Activated T-cell treated with anti-CD3 and anti-CD28 coated beads for 48 hours (primary cell): Measurements from ENCODE around the gene MYB.
"Not testable (repeated sequence)": the region's sequence is repeated elsewhere in the genome, so short reads cannot be mapped to it uniquely, and the experiment has no call there.

Source experiments
- DNase-seq: peaks from one replicate; pipeline ENCODE4 v3.0.0-alpha.2; 2020; ENCODE audit warnings: low read depth

Gene MYB

DNA sequence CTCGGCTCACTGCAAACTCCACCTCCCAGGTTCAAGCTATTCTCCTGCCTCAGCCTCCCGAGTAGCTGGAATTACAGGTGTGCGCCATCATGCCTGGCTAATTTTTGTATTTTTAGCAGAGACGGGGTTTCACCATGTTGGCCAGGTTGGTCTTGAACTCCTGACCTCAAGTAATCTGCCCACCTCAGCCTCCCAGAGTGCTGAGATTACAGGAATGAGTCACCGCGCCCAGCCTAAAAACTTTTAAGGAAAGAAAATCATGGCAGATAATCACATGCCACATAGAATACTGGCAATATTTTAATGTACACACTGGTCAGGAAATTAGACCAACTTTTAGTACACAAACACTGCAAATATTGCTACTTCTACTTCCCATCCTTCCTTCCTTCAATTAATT lies 16.7 kb upstream of the MYB start:
- DNase-seq: not testable (repeated sequence)

- no peak for DNase-seq
Observed at GRCh38 chr6:135165031-135165430, 16.1 kb upstream of the MYB start.

GRCh38 chr6:135166515-135166914 lies 14.6 kb upstream of the MYB start:
- no peak for DNase-seq

GRCh38 chr6:135167617-135168016 lies 13.5 kb upstream of the MYB start:
- no peak for DNase-seq

- DNase-seq: no peak
Observed at GRCh38 chr6:135168766-135169165, 12.3 kb upstream of the MYB start.

DNA sequence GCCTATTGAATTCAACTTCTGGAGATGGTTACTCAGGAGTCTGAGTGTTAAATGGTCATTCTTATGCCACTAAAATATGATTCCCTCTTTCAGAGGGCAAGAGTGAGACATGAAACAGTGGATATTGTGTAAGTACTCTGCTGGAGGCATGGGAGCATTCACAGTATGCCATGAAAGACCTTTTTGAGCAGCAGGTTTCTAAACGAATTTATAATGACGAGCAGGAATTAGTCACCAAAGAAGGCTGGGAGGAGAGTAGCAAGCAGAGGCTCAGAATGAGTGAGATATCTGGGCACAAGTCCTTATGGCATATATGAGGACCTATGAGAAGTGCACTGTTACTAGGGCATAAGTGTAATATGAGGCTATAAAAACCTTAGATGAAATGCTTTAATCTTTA lies 10.9 kb upstream of the MYB start:
- no peak for DNase-seq

GRCh38 chr6:135170849-135171248 lies 10.3 kb upstream of the MYB start:
- DNase-seq: no peak

DNA sequence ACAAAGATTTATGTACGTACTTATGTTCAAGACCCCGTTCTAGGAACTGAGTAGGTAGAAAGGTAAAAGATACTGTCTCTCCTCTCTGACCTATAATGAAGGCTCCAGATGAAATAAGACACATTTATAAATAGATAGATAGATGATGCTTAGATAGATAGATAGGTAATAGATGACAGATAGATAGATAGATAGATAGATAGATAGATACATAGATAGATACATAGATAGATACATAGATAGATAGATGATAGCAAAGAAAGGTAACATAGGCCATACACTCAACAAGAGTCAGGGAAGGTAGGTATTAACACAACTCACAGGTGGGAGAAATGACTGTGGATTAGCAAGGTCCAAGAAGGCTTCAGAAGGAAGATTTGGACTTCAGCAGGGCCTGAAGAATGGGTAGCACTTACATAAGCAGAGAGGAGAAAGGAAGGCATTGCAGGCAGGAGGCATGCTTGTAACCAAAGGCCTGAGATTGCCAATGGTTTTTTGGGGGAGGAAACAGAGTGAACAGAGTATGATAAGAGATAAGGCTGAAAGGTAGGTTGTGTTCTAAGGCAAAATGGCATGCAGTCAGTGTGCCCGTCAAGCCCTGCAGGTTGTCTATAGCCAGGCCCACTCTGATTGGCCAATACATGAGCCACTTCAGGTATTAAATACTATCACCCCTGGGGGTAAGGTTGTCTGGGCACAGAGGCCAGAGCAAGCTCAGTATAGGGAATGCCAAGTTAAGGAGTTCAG lies 7.7 kb upstream of the MYB start:
- no peak for DNase-seq

DNA sequence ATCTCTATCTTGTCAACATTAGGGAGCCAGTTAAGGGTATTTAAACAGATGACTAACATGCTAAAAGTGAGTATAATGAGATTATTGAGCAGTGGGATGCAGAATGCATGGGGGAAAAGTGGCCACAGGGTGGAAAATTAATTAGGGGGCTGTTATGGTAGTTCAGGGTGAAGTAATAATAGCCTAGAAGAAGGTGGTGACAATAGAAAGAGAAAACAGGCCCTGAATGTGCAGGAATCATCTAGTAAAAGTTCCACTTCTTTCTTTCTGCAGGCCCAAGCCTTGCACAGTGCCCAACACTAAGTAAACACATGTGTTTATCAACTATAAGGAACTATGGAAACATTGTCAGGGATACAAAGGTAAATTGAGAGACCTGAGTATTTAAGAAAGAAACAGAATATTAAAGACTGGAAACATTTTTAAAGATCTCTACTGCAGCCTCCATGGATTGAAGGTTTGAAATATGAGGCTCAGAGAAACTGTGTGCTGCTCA lies 7.1 kb upstream of the MYB start:
- no peak for DNase-seq

- no peak for DNase-seq
Observed at GRCh38 chr6:135176058-135176457, 5.0 kb upstream of the MYB start.

DNA sequence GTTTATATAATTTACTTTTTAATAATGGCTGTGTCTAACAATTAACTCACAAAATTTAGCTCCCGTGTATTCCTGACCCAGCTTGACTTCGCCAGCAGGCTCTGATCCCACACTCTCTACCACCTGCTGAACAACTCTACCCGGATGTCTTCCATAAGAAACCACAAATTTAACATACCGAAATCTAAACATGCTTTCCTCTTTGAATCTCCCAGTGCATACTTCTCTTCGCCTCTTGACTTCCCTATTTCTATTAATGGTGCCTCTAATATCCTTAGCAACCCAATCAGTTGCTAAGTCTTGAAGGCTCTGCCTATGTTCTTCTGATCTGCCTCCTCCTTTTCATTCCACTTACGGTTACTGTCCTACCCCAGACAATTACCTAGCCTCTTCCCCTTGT lies 4.6 kb upstream of the MYB start:
- DNase-seq: no peak

DNA sequence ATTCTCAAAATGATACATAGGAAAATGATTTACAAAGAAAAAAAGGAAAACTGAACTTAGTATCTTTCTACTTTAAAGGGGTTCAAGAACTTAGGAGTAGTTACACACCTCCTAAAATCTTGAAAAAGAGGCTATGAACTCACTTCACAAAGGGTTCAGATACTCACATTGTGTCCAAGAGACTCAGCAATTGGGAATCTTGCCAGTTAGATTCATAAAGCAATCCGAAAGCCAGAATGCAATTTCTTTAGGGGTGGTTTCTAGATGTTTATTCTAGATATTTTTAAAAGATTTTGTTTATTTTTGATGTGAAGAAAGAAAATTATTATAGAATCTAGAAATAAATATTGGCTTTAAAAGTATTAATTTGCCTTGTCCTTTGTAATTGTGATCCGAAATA lies 1.7 kb upstream of the MYB start:
- no peak for DNase-seq

GRCh38 chr6:135179920-135180541 lies 1.1 kb upstream of the MYB start:
- no peak for DNase-seq

- DNase-seq: no peak
Observed at GRCh38 chr6:135181333-135182070, 394 bp downstream of the MYB start.

DNA sequence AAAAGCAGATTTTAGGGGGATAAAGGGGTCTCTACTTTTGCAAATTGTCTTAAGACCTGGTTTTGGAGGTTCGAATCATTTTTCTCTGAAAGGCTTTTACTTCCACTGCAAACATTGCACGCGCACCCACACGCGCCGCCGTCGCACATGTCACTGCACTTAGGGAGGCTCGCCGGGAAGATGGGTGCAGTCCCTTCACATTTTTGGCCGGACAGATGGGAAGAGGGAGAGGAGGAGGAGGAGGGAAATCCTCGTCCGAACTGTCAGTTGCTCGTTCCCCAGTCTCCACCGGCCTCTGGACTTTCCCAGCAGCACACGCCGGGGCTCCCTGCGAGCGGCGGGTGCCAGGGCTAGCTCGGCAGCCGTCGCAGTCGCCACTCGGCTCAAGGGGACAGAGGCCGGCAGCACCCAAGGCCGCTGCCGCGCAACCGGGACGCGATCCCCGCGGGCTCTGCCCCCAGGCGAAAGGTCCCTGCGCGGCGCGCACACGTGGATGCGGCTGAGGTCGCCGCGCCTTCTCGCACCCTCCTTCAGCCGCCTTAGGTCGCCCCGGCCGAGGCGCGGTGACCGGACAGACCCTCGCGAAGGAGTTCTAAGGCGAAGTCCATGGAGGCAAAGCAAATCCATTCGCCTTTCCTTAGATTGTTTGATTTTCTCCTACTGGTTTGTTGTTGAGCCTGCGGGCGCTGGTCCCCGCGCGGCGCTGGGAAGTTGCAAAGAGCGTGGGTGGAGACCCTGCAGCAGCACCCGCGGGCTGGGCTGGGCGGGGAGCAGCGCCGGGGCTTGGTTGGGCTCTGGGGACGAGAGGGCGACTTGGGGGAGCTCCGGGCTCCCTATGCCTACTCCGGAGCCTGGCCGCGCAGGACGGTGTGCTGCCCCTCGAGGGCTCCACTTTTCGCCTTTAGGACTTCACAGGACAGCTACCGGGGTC lies 1.2 kb downstream of the MYB start:
- peak; percentile 49 for DNase-seq

DNA sequence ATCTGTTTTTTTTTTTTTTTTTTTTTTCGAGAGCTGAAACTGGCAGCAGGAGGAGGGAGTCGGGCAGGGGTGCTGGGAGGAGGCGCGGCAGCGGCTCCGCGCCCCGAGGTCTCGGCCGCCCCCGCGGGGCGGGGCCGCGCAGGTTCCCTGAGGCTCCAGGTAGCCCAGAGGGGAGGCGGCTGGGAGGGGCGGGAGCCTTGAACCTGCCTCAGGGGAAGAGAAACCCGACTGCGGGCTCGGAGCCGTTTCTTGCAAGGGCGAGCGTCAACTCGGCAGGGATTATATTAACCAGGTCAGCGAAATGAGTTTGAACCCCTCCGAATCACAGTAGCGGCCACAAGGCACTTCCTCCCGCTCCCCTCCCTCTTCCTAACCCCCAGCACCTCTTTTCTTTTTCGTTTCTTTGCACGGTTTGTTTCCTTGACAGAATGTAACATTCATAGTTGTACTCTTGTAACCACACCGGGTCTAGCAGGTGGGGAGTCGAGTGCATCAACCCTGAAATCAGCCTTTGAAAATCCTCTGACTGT lies 2.0 kb downstream of the MYB start:
- DNase-seq: peak; percentile 78

DNA sequence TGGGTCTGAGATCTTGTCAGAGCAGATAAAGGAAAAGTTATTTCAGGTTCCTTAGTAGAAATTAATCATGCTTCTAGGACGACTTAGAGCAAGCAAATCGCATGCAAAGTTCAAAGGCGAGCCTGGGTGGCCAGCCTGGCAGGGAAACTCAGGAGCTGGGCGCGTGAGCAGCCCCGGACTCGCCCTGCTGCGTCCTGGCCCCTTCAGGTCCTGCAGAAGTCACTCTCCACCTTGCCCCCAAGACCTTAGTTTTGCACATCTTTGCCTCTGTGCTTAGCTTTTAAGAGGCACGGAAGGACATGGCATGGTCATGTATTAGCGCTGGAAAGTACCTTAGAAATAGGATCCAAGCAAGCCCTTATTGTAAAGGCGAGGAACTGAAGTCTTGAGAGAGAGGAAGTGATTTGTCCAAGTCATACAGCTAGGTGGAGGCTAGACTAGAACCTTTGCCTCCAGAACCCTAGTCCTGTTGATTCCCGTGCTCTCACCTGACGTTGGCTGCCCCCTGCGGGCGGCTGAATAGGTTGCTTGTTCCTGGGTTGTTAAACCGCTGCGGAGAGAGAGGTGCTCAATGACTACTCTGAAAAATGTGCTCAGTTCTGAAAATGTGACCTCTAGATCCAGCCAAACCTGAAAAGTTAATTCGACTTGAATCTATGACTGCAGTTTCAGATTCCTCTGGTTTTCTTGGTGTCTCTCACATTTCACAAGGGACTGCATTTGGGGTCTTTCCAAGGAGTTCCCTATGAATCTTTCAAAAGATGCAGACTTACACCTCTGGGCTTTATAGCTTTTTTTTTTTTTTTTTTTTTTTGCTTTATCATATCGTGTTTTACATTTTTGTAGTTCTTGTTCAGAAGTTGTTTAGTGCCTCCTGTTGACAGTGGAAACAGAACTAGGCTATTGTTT lies 2.7 kb downstream of the MYB start:
- DNase-seq: peak; percentile 77

DNA sequence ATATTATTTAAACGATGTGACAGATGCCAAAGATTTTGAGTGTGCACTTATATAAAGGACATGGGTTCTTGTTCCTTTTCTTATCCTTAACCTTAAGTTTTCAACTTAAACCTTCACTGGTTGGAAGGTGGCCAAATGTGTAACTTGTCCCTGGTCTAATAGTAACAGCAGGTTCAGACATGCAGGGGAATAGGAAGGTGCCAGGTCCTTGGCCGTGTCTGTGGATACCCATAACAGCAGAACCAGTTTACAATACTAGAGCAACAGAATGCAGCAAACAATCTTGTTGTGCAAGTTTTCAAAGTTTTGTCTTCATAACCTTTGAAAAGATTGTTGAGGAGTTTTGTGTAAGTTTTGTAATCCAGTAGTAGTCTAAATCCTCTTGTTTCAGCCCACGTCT lies 4.4 kb downstream of the MYB start:
- DNase-seq: no peak

GRCh38 chr6:135186255-135186654 lies 5.1 kb downstream of the MYB start:
- no peak for DNase-seq

DNA sequence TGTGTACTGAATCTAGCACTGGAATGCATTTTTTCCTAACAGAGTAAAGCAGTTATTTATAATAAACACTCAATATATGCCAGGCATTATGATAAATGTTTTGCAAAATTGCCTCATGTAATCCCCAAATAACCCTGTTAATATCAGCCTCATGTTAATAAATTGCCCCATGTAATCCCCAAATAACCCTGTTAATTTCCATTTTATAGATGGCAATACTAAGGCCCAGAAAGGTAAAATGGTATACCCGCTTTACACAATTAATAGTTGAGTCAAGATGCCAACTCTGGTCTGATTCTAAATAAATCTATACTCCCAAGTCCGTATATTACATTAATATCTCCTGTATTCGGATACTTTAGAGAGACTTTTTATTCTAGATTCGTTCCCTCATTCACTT lies 6.3 kb downstream of the MYB start:
- no peak for DNase-seq

DNA sequence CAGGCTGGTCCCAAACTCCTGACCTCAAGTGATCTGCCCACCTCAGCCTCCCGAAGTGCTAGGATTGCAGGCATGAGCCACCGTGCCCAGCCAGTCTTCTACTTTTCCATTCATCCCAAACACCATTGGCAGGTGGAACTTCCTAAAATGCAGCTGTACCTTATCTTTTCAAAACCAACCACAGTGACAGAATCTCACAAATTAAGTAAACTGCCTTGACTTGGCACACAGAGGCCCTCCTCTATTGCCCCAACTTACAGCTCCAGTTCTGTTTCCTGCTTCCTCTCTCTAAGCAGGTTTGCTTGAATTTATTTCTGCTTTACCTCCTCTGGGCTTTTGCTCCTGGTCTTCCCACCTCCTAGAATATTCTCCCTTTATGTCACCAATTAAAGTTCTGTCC lies 7.6 kb downstream of the MYB start:
- no peak for DNase-seq
